GM21390 (cell line): ENCODE results near the gene RASSF10.
"Not testable (repeated sequence)": the region's sequence is repeated elsewhere in the genome, so short reads cannot be mapped to it uniquely, and the experiment has no call there.

Experiments
- ATAC-seq: cut with Tn5 transposase; IDR thresholded peaks from one replicate; pipeline ENCODE4 v1.9.1; 2021; ENCODE audit not compliant: unreplicated experiment

RASSF10 gene

GRCh38 chr11:13019313-13019712 lies 10.2 kb downstream of the RASSF10 start:
- no peak for ATAC-seq

DNA sequence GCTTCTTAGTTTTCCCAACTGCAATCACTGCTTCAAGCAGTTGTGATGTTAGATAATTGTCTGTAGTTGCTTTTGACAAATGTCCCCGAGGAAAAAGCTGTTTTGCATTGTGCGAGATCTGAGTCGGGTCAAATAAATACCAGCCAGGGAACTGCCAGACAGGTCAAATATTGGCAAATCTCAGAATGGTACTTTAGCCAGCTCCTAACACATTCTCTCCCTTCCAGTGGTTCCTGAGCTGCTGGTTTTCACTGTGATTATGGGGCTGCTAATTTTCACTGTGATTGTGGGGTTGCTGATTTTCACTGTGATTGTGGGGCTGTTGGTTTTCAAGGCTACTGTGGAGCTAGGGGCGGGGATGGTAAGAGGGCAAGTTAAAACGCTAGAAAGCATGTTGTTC lies 14.3 kb downstream of the RASSF10 start:
- ATAC-seq: no peak

GRCh38 chr11:13026722-13027121 lies 17.6 kb downstream of the RASSF10 start:
- ATAC-seq: no peak

- ATAC-seq: no peak
Measured at GRCh38 chr11:13028322-13028721, 19.2 kb downstream of the RASSF10 start.

DNA sequence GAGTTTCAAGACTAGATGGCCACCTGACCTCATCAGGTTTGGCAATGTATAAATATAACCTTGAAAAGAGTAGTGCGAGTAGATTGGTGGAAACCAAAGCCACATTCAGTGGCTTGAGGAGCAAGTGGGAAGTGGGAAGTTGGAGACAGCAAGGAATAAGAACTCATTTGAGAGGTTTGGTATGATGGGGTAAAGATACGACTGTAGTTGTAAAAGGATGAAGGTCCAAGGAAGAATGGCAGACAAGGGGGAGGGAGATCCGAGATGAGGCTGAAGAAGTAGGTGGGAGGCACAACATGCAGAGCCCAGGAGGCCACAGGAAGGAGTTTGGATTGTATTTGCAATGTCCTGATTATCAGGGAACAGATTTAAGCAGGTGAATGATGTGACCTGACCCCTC lies 20.8 kb downstream of the RASSF10 start:
- ATAC-seq: no peak

DNA sequence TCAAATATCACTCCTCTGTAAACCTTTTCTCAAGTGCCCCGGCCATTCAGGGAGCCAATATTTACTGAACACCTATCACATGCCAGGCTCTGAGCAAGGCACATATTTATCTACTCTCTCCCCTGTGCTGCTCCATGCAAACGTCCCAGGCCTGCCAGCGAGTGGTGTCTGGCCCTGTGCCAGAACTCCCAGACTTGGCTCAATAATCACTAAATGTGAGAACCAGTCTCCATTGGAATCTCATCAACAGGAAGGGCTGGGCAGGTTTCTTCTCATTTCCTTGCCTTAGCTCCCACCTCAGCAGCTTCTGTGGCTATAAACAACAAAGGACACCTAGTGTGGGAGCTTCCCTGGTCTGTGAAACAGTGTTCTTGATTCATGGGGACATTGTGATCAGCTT lies 21.7 kb downstream of the RASSF10 start:
- no peak for ATAC-seq

GRCh38 chr11:13031349-13031748 lies 22.2 kb downstream of the RASSF10 start:
- no peak for ATAC-seq

DNA sequence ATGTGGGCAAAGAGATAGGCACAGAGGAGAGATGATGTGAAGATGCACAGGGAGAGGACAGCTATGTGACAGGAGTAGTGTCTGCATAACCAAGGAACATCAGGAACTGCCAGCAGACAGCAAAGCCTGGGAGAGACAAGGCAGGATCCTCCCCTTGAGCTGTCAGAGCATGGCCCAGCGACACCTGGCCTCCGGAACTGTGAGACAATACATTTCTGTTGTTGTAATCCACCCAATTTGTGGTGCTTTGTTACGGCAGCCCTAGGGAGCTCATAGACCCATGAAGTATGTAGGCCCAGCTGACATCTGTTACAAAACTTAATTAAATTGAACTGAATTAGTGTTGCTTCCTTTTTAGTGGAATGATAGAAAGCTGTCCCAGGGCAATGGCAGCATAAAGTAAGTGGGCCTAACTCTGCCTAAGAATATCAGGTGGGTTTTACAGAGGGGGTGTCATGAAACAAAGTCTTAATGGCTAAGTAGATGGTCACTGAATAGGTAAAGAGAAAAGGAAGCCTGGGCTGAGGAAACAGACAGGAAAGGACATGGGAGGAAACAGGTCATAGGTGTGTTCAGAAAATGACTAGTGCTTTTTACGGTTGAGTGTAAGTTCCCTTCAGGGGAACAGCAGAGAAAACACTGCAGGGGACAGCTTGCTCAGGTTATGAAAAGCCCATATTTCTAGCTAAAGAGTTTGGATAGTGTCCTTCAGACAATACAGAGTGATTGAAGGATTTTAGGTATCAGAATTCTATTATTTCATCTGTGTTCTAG lies 24.8 kb downstream of the RASSF10 start:
- ATAC-seq: no peak

GRCh38 chr11:13035711-13036110 lies 26.6 kb downstream of the RASSF10 start:
- no peak for ATAC-seq

DNA sequence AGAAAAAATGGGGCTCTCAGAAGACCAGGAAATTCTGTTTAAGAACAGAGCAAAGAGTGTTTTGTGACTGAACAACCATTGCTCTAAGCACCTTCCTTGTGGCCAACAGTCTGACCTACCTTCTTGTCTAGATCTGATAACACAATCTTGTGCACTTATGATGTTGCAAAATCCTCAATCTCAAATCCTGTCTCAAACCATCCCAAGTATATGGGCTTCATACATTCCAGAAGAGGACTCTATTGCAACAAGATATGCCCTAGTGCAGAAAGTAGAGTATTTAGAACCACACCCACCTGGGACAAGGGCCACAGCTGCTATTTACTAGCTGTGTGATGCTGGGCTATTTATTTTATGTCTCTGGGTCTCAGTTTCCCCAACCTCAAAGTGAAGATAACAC lies 27.1 kb downstream of the RASSF10 start:
- ATAC-seq: no peak

DNA sequence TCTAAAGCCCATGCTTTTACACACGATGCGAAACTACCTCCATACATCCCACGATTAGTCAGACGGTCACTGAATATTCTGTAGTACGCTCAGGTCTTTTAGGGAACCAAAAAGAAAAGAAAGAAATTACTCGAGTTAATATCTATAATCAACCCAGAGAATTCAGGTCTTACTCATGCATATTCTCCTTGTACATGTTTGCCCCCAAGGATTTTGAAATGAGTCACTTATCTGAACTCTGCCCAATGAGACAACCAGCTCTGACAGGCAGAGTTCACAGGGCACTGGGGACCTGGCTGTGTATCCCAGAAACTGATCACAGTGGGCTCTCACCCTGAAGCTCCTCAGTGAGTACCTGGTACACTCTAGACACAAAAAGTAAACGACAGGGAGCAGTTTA lies 29.2 kb downstream of the RASSF10 start:
- ATAC-seq: no peak

DNA sequence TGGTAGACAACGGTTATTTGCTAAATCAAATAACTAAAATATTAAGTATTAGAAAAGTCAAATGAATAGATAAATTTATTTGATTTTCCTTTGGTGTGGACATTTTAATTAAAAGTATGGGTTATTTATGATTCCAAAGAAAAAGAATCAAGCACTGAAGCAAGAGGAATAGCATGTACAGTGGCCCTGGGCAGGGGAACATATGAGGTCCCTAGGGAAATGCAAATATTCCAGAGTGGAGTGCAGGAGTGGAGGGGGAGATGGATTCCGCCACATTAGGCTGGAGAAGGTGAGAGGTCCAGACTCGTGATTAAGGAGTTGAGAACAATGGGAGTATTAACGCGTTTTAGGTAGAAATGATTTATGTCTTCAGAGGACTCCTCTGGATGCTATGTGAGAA lies 30.0 kb downstream of the RASSF10 start:
- ATAC-seq: no peak

DNA sequence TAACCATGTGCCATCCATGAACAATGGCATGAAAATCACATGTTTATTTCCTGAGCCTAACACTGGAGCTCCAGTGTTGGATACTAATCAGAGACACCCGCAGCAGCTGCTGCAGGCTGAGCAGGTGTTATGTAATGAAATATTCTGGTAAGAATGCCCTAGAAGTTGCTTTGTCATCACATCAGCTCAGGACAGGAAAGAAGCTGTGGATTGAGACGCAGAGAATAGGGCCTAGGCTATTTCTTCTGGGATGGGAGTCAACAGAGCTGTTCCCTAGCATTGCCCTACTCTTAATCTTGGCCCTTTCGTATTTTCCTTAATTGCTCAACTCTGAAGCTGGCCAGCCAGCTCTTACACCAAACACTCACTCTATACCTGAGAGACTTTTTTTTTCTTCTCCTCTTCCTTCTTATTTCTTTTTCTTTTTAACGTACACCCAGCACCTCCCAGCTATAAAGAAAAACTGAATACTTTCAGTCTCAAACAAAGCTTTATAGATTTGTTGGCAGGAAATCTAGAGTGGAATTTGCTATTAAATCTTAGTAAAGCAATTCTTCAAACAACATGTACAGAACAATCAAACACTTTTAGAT lies 31.9 kb downstream of the RASSF10 start:
- ATAC-seq: no peak

DNA sequence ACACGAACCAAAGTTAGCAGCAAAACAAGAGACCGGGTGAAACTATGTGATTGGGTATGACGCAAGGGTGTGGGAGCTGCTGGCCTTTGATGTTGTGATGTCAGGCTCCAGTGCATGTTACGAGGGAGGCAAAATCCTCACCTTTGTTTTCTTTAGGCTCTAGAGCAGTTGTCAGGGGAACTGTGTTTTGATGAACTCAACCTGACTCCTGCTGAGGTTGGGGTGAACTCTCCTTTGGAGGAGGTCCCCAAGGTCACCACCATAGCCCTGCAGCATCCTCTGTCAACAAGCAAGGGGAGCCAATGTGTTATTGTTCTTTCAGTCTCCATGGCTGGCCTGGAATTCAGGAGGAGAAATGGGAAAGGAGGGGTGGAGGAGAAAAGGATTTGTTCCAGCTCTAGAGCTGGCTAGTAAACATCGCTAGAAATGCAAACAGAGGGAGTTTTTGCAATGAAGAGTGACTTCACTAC lies 33.8 kb downstream of the RASSF10 start:
- no peak for ATAC-seq

- ATAC-seq: no peak
Measured at GRCh38 chr11:13043912-13044628, 35.0 kb downstream of the RASSF10 start.

DNA sequence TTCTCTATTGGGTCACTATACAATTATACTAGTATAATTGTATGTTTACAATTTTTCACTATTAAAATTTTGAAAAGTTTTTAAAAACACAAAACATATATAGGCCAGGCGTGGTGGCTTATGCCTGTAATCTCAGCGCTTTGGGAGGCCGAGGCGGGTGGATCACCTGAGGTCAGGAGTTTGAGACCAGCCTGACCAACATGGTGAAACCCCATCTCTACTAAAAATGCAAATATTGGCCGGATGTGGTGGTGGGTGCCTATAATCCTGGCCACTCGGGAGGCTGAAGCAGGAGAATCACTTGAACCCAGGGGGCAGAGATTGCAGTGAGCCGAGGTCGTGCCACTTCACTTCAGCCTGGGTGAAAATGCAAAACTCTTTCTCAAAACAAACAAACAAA lies 36.0 kb downstream of the RASSF10 start:
- ATAC-seq: not testable (repeated sequence)

GRCh38 chr11:13045734-13046133 lies 36.6 kb downstream of the RASSF10 start:
- ATAC-seq: no peak

- ATAC-seq: no peak
Measured at GRCh38 chr11:13046637-13047570, 37.8 kb downstream of the RASSF10 start.

DNA sequence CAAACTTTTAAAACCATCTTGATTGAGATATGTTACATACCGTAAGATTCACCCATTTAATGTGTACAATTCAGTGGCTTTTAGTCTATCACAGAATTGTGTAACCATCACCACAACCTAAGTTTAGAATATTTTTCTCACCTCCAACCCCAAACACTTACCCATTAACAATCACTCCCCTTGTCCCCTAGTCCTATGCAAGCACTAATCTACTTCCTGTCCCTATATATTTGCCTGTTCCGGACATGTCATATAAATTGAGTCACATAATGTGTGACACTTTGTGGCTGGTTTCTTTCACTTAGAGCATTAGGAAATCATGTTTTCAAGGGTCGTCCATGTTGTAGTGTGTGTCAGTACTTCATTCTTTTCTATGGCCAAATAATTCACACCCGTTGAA lies 38.8 kb downstream of the RASSF10 start:
- no peak for ATAC-seq

- no peak for ATAC-seq
Measured at GRCh38 chr11:13051257-13051656, 42.1 kb downstream of the RASSF10 start.

DNA sequence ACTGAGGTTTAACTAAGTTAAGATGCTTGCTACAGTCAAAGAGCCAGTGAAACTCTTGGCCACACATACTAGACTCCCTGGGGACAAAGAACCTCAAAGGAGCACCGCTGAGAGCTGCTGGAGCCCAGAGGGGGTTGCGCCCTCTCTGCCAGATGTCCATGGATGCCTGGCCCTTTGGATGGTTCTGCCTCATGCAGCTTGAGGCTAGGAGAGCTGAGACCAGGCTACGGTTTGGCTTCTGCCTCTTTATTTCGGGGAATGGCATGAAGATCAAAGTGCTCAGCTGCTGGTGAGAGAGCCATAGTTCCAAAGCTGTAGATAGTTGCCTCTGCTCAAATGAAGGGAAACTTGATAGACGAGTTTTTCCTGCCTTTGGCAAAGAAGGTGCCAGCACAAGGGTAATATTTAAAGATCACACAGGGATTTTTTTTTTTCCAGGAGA lies 43.0 kb downstream of the RASSF10 start:
- no peak for ATAC-seq
